Endothelial cell (in vitro differentiated cells): ENCODE results near the gene LSAMP. TPM values are rescaled to one million over a fixed set of nuclear protein-coding genes. Genes with fewer than 3 reads are reported as not detected.

Experiments
- DNase-seq: peaks from one replicate; pipeline ENCODE4 v3.0.0; 2021; ENCODE audit warnings: low spot score
- H3K27ac Mint-ChIP-seq: one replicate; pipeline ENCODE4 v1.8.0; 2021; ENCODE audit warnings: mixed read lengths, inconsistent platforms; ENCODE audit not compliant: unreplicated experiment
- H3K27me3 Mint-ChIP-seq: one replicate; pipeline ENCODE4 v1.8.0; 2021; ENCODE audit warnings: mild to moderate bottlenecking, moderate library complexity, mixed read lengths, inconsistent platforms; ENCODE audit not compliant: unreplicated experiment
- H3K36me3 Mint-ChIP-seq: one replicate; pipeline ENCODE4 v1.8.0; 2021; ENCODE audit warnings: mild to moderate bottlenecking, low read depth, mixed read lengths, inconsistent platforms; ENCODE audit not compliant: unreplicated experiment
- H3K4me1 Mint-ChIP-seq: one replicate; pipeline ENCODE4 v1.8.0; 2021; ENCODE audit warnings: mild to moderate bottlenecking, mixed read lengths, inconsistent platforms; ENCODE audit not compliant: unreplicated experiment
- H3K4me3 Mint-ChIP-seq: one replicate; pipeline ENCODE4 v1.8.0; 2021; ENCODE audit warnings: mild to moderate bottlenecking, mixed read lengths, inconsistent platforms; ENCODE audit not compliant: unreplicated experiment
- H3K9me3 Mint-ChIP-seq: one replicate; pipeline ENCODE4 v1.8.0; 2021; ENCODE audit warnings: mixed read lengths, inconsistent platforms; ENCODE audit not compliant: unreplicated experiment
- total RNA-seq: library from RNA; stranded (reverse); fragmentation: NEBNext Ultra II Directional; extraction: Animal tissue kit (Norgen Biotek cat#: 25700); gene quantifications from one replicate; pipeline ENCODE4 v1.2.1, GENCODE V29; 2021; ENCODE audit not compliant: unreplicated experiment
- TF ChIP-seq, protein P1 (sequence below): fragments of 200-600 bp; sonication (generic); IDR thresholded peaks from one replicate; pipeline ENCODE4 v1.5.0; 2021; ENCODE audit warnings: antibody characterized with exemption; ENCODE audit not compliant: unreplicated experiment

The LSAMP gene
- total RNA-seq, 1 donor from 2014 or later = 6.1 TPM

DNA sequence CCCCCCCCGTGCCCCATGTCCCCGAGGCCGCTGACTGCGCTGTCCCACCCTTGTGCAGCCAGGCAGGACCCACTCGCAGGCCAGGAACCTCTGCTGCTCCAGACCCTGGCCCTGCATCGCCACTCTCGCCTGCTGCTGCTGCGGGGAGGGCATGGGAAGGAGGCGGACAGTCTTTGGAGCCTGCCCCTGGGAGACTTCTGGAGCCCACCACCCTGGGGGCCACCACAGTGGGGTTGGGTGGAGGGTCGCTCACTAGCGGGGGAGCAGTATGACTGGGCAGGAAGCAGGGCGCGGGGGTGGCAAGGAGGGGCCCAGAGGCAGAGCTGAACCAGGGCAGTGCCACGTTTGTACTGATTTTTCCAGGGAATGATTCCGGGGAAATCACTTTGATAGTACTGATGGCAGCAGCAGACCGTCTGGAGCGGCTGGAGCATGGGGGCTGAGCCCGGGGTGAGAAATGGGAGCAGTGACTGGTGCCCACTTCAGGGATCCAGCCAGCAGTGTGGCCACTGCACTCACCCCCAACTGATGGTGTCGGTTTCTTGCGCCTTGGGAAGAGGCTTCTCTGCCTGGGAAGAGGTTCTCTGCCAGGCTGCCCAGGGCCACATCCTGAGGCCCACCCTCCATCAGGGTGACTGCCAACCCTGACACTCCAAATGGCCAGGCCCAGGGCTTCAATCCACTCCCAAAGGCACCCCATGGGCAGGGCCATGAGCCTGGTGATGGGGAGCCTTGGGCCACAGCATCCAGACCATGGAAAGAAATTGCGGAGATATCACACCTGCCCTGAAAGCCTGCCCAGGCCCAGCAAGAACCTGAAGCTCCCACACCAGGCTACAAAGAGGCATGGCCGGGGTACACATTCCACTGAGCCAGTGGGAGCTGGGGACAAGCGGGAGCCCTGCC lies 53.7 kb downstream of the LSAMP start:
- Mint-ChIP-seq H3K9me3 (no peaks in the 10 kb centered on the region), H3K36me3 (no peaks in the 10 kb centered on the region), H3K4me3 (no peak overlapping the region), H3K27me3 (peaks cover 4% of the 10 kb centered on the region), H3K27ac (no peak overlapping the region), H3K4me1 (peaks cover 4% of the 10 kb centered on the region)
- TF ChIP-seq, protein P1, sequence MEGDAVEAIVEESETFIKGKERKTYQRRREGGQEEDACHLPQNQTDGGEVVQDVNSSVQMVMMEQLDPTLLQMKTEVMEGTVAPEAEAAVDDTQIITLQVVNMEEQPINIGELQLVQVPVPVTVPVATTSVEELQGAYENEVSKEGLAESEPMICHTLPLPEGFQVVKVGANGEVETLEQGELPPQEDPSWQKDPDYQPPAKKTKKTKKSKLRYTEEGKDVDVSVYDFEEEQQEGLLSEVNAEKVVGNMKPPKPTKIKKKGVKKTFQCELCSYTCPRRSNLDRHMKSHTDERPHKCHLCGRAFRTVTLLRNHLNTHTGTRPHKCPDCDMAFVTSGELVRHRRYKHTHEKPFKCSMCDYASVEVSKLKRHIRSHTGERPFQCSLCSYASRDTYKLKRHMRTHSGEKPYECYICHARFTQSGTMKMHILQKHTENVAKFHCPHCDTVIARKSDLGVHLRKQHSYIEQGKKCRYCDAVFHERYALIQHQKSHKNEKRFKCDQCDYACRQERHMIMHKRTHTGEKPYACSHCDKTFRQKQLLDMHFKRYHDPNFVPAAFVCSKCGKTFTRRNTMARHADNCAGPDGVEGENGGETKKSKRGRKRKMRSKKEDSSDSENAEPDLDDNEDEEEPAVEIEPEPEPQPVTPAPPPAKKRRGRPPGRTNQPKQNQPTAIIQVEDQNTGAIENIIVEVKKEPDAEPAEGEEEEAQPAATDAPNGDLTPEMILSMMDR = no peak
- DNase-seq = no peak

DNA sequence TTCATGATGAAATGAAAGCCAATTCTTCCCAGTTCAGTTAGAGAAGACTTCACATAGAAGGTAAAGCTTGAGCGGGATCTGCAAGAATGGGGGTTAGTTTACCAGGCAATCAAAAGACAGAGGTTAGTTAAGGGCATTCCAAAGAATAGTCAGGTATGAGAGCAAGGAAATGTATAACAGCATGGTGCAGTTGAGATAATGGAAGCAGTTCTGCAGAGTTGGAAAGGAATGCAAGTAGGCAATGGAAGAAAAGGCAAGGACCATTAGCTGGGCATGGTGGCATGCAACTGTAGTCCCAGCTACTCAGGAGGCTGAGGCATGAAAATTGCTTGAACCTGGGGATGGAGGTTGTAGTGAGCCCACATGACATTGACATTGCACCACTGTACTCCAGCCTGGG lies 55.0 kb downstream of the LSAMP start:
- DNase-seq = no peak
- H3K27ac Mint-ChIP-seq = no peak overlapping the region
- peaks cover 4% of the 10 kb centered on the region for H3K4me1 Mint-ChIP-seq
- TF ChIP-seq, protein P1 = no peak
- H3K4me3 Mint-ChIP-seq = no peak overlapping the region
- no peaks in the 10 kb centered on the region for H3K36me3 Mint-ChIP-seq
- peaks cover 4% of the 10 kb centered on the region for H3K27me3 Mint-ChIP-seq
- no peaks in the 10 kb centered on the region for H3K9me3 Mint-ChIP-seq

DNA sequence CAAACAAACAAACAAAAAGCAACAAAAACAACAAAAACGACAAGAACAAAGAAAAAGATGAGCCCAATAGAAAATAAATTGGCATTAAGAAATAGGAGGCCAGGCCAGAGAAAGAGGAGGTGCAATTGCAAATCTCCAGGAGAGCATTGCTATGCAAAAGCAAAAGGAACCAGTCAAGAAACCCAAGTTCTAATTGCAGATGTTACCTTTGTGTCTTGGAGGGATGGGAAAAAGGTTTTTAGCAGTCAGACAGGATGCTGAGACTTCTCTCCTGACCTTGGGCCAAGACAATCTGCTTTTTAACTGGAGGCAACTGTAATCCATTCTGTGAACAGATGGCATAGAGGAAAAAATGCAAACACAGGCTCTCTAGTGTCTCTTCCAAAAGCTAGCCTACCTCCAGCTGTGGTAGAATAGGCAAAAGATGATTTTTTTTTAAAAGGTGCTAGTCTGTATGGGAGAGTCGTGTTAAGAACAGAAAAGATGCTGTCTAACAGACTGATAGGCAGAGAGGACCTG lies 56.4 kb downstream of the LSAMP start:
- TF ChIP-seq, protein P1 = no peak
- Mint-ChIP-seq H3K27ac (no peak overlapping the region), H3K36me3 (no peaks in the 10 kb centered on the region), H3K4me1 (peaks cover 4% of the 10 kb centered on the region), H3K9me3 (no peaks in the 10 kb centered on the region), H3K27me3 (peaks cover 4% of the 10 kb centered on the region), H3K4me3 (no peak overlapping the region)
- no peak for DNase-seq

DNA sequence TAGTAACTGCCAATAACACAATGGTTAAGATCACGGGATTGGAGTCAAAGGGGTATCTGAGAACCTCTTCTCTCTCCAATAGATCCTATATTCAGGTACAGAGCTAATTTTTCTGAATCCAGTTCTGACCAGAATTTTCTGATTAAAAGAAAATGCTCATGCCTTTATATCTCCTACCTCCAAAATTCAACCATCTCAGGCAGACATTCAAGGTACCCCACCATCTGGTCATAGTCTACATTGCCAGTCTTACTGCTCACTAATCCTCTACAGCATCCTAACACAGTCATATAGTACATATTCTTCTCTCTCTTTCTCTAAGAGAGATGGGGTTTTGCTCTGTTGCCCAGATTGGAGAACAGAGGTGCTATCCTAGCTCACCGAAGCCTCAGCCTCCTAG lies 59.1 kb downstream of the LSAMP start:
- Mint-ChIP-seq H3K4me3 (no peak overlapping the region), H3K9me3 (no peaks in the 10 kb centered on the region), H3K4me1 (peaks cover 2% of the 10 kb centered on the region), H3K27ac (no peak overlapping the region), H3K27me3 (no peaks in the 10 kb centered on the region), H3K36me3 (no peaks in the 10 kb centered on the region)
- TF ChIP-seq, protein P1 = no peak
- DNase-seq = no peak

DNA sequence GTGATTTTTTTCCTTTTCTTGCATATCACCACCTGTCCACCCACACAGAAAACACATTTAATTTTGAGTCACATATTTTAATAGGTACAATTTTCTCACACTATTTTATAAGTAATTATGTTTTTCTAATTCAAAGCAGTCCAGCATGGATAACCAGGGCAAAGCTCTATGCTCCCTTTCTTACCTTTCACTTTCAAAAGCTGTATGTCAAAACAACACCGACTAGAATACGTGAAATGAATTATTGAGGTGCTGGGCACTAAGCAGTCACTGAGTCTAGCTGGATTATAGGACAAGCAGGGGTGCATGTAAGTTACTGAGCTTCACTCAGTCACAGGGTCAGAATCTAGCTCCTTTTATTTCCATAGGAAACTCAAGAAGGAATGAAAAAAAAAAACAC lies 60.6 kb downstream of the LSAMP start:
- H3K27me3 Mint-ChIP-seq = no peaks in the 10 kb centered on the region
- TF ChIP-seq, protein P1 = no peak
- DNase-seq = no peak
- H3K4me1 Mint-ChIP-seq = no peaks in the 10 kb centered on the region
- no peaks in the 10 kb centered on the region for H3K9me3 Mint-ChIP-seq
- H3K36me3 Mint-ChIP-seq = no peaks in the 10 kb centered on the region
- no peak overlapping the region for H3K4me3 Mint-ChIP-seq
- no peak overlapping the region for H3K27ac Mint-ChIP-seq
